Chondrocyte (in vitro differentiated cells): ENCODE results near the gene STK24. TPM values are rescaled to one million over a fixed set of nuclear protein-coding genes. Genes with fewer than 3 reads are reported as not detected.

Source experiments
- DNase-seq: peaks from one replicate; pipeline ENCODE4 v3.0.0; 2021; ENCODE audit warnings: mixed read lengths, low spot score
- H3K27ac Mint-ChIP-seq: one replicate; pipeline ENCODE4 v1.8.0; 2021; ENCODE audit warnings: mild to moderate bottlenecking, moderate library complexity, mixed read lengths; ENCODE audit not compliant: unreplicated experiment
- H3K27me3 Mint-ChIP-seq: 2 replicates; pipeline ENCODE4 v1.8.0; 2021; ENCODE audit warnings: low read depth, mixed read lengths
- H3K36me3 Mint-ChIP-seq: 2 replicates; pipeline ENCODE4 v1.8.0; 2021; ENCODE audit warnings: low read depth, mixed read lengths
- H3K4me1 Mint-ChIP-seq: 2 replicates; pipeline ENCODE4 v1.8.0; 2021; ENCODE audit warnings: low read depth, mild to moderate bottlenecking, mixed read lengths
- H3K4me3 Mint-ChIP-seq: one replicate; pipeline ENCODE4 v1.8.0; 2021; ENCODE audit warnings: mild to moderate bottlenecking, moderate library complexity, mixed read lengths; ENCODE audit not compliant: unreplicated experiment
- H3K9me3 Mint-ChIP-seq: 2 replicates; pipeline ENCODE4 v1.8.0; 2021; ENCODE audit warnings: low read depth, mixed read lengths
- total RNA-seq: library from RNA; stranded (reverse); gene quantifications from 3 replicates; pipeline ENCODE4 v1.2.1, GENCODE V29; 2021
- TF ChIP-seq, protein P1 (sequence below): fragments of 200-600 bp; sonication (generic); IDR thresholded peaks from 2 replicates; pipeline ENCODE4 v1.5.0; 2021; ENCODE audit warnings: antibody characterized with exemption, mild to moderate bottlenecking, moderate library complexity

The STK24 gene
- total RNA-seq, 1 donor from 2014 or later: 100 TPM

DNA sequence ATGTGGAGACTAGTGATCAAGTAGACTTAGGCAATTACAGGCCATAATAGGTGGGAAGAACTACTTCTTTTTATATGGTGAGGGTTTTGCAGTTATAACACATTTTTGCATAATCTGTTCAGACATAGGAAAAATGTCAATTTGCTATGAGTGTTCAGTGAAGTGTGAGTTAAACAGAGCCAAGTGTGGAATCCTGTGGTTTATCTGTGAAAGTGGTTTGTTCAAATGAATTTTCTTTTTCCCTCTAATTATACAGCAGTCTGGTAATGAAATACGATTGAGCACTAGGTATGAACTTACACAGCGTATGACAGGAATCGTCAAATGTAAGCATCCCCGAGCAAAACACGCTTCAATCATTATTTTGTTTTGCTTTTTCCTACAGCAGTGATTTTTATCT is 178.3 kb downstream of the STK24 start:
- Mint-ChIP-seq H3K9me3 (no peaks in the 10 kb centered on the region), H3K27ac (no peak overlapping the region), H3K4me3 (no peak overlapping the region), H3K27me3 (no peaks in the 10 kb centered on the region), H3K4me1 (peaks cover 14% of the 10 kb centered on the region), H3K36me3 (peaks cover 26% of the 10 kb centered on the region)
- TF ChIP-seq, protein P1, sequence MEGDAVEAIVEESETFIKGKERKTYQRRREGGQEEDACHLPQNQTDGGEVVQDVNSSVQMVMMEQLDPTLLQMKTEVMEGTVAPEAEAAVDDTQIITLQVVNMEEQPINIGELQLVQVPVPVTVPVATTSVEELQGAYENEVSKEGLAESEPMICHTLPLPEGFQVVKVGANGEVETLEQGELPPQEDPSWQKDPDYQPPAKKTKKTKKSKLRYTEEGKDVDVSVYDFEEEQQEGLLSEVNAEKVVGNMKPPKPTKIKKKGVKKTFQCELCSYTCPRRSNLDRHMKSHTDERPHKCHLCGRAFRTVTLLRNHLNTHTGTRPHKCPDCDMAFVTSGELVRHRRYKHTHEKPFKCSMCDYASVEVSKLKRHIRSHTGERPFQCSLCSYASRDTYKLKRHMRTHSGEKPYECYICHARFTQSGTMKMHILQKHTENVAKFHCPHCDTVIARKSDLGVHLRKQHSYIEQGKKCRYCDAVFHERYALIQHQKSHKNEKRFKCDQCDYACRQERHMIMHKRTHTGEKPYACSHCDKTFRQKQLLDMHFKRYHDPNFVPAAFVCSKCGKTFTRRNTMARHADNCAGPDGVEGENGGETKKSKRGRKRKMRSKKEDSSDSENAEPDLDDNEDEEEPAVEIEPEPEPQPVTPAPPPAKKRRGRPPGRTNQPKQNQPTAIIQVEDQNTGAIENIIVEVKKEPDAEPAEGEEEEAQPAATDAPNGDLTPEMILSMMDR: no peak
- DNase-seq: no peak

GRCh38 chr13:98397861-98398260 is 179.0 kb downstream of the STK24 start:
- TF ChIP-seq, protein P1: no peak

GRCh38 chr13:98397221-98397620 is 179.7 kb downstream of the STK24 start:
- H3K4me3 Mint-ChIP-seq: no peak overlapping the region
- TF ChIP-seq, protein P1: peak; percentile 75
- no peaks in the 10 kb centered on the region for H3K27me3 Mint-ChIP-seq
- peaks cover 14% of the 10 kb centered on the region for H3K4me1 Mint-ChIP-seq
- peak overlapping the region; percentile 39 for H3K27ac Mint-ChIP-seq
- no peaks in the 10 kb centered on the region for H3K9me3 Mint-ChIP-seq
- H3K36me3 Mint-ChIP-seq: peaks cover 31% of the 10 kb centered on the region
- DNase-seq: no peak

More at GRCh38 chr13:98397861-98398260, 179.0 kb downstream of the STK24 start:
- Mint-ChIP-seq H3K36me3 (peaks cover 26% of the 10 kb centered on the region), H3K27ac (no peak overlapping the region), H3K27me3 (no peaks in the 10 kb centered on the region), H3K9me3 (no peaks in the 10 kb centered on the region), H3K4me1 (peaks cover 14% of the 10 kb centered on the region), H3K4me3 (no peak overlapping the region)
- DNase-seq: no peak

DNA sequence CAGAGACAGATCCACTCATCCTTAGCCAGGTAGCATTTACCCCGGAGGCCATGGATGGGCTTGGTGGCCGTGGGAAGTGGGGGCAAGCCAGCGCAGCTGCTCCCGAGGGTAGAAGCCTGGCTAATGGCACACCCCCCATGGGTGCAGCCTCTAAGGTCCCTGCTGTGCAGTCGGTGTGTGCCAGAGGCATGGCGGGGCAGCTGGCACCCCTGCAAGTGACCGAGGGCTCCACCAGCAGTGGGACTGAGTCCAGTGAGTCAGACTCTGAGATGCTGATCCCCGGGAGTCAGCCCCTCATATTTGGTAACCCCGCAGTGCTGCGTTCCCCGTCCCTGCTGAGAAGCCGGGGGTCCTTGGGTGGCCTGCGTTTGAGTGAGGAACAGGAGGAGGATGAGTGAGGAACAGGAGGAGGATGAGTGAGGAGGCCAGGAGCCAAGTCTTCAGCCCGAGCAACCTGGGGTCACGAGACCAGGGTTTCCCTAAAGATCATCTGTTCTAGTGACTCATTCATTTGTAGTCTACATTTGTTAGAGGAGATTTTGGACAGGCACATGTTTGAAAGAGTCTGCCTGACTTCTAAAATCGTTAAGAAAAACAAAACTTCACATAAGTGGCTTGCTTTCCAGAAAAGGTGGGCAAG is 180.7 kb downstream of the STK24 start:
- TF ChIP-seq, protein P1: no peak
- no peaks in the 10 kb centered on the region for H3K27me3 Mint-ChIP-seq
- DNase-seq: no peak
- no peak overlapping the region for H3K4me3 Mint-ChIP-seq
- H3K27ac Mint-ChIP-seq: no peak overlapping the region
- H3K36me3 Mint-ChIP-seq: peaks cover 27% of the 10 kb centered on the region
- peaks cover 14% of the 10 kb centered on the region for H3K4me1 Mint-ChIP-seq
- H3K9me3 Mint-ChIP-seq: no peaks in the 10 kb centered on the region

Other genes starting within 250 kb of the STK24 start
- gene SLC15A1, start 175.6 kb upstream of the STK24 start, total RNA-seq: not detected in 3 replicates